CD4-positive, alpha-beta T cell treated with Interleukin-12 subunit alpha and Interleukin-12 subunit beta, for 1 hour (primary cell): ENCODE results near the gene SLC39A13.

Experiments used
- DNase-seq: peaks from one replicate; pipeline ENCODE4 v3.0.0-alpha.2; 2020

The SLC39A13 gene

GRCh38 chr11:47406896-47407745, 1.3 kb upstream of the SLC39A13 start:
- no peak for DNase-seq

DNA sequence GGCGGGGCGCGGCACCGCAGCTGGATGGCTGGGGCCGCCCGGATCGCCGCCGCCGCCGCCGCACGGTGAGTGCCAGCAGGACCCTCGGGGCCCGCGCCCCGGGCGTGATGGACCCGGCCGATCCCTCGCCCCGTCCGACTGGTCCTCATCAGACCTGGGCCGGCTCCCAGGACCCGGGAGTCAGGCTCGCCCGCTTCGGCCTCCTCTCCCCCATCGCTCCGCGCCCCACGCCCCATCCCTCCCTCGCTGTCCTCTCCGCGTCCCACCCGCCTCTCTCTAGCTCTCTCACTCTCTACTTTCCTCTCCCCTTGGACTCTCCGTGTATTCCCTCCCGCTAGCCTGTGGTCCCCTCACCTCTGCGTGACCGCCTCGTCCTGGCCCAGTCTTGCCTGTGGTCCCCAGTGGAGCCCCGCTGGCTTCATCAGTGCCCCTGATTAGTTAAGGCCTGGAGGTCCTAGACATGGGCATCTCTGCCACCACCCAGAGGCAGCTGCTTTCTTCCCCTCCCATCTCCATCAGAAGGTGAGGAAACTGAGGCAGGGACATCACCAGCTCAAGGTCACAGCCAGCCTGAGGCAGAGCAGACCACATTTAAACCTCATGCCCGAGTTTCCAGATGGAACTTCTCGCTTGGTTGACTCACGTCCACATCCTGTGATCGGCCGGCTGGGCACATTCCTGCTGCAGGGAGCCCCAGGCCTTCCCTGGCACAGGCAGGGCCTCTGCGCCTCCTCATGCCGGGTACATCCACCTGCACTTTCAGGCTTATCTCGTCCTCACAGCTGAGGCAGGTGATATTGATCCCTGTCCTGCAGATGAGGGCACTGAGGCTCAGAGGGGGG, 429 bp downstream of the SLC39A13 start:
- no peak for DNase-seq

- DNase-seq = no peak
Observed at GRCh38 chr11:47409440-47410369, 1.3 kb downstream of the SLC39A13 start.

GRCh38 chr11:47410370-47411264, 2.2 kb downstream of the SLC39A13 start:
- no peak for DNase-seq

DNA sequence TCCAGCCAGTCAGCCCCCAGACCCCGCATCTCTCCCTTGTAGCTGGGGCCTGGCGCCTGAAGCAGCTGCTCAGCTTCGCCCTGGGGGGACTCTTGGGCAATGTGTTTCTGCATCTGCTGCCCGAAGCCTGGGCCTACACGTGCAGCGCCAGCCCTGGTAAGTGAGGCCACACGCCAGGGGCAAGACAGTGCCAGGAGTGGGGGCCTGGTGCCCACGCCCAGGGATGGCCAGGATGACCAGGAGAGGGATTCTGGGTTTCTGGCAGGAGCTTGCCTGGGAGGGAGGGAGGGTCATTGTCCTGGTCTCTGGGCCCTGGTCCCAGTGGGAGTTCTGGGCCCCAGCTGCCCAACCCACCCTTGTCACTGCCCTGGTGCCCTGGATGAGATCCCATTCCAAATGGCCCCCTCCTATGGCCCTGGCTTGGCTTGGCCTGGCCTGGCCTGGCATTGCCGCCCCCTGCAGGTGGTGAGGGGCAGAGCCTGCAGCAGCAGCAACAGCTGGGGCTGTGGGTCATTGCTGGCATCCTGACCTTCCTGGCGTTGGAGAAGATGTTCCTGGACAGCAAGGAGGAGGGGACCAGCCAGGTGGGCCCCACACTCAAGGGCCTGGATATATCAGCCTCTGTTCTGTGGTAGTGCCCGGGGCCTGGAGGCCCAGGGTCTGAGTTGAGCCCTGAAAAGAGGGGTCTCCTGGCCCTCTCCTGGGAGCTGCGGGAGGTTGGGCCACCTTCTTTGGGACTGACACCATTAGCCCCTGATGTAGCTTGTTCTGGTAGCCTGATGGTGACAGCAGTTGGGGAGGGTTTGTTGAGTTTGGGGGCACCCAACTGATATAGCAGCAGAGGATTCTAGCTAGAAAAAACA, 3.7 kb downstream of the SLC39A13 start:
- peak; percentile 64 for DNase-seq

GRCh38 chr11:47413351-47413750, 5.0 kb downstream of the SLC39A13 start:
- no peak for DNase-seq

DNA sequence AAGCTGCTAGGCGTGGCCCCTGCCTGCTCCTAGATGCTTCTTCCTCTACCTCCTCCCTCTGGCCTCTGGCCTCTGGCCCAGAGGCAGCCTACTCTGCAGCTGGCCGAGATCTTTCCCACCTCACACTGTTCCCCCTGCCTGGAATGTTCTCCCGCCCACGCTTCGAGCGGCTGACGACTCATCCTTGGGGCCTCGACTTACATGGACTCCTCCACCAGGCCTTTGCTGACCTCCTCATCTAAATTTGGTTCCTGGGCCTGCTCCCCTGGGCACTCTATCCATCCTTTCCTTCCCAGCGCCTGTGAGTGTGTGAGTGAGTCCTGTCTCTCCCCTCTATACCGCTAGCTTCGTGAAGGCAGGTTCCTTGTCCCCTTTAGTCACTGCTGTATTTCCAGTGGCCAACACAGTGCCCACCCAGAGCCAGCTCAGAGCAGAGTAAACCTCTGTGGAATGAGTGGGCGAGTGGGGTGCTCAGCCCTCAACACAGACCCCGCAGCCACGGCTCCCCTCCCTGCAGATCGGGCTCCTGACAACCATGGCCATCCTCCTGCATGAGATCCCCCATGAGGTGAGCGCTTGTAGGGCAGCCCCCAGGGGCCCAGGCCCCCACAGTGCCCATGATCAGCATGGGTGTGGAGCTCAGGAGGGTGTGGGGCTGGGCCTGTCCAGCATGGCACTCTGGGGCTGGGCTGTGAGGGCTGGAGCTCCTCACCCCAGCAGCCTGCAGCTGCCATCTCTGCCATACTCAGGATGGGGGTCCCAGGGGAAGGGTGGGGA, 5.7 kb downstream of the SLC39A13 start:
- no peak for DNase-seq

DNA sequence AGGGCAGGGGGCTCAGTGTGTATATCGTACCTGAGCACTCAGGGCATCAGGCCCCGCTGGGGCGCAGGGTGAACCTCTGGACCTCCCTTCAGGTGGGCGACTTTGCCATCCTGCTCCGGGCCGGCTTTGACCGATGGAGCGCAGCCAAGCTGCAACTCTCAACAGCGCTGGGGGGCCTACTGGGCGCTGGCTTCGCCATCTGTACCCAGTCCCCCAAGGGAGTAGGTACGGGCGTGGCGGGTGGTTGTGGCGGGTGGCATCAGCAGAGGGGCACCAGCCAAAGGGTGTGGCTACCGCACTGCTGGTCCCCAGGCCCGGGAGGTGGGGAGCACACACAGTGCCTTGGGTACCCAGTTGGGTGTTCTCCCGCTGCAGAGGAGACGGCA, 6.3 kb downstream of the SLC39A13 start:
- no peak for DNase-seq

- DNase-seq = no peak
Observed at GRCh38 chr11:47415091-47415854, 6.9 kb downstream of the SLC39A13 start.

- DNase-seq = no peak
Observed at GRCh38 chr11:47415949-47416472, 7.6 kb downstream of the SLC39A13 start.

DNA sequence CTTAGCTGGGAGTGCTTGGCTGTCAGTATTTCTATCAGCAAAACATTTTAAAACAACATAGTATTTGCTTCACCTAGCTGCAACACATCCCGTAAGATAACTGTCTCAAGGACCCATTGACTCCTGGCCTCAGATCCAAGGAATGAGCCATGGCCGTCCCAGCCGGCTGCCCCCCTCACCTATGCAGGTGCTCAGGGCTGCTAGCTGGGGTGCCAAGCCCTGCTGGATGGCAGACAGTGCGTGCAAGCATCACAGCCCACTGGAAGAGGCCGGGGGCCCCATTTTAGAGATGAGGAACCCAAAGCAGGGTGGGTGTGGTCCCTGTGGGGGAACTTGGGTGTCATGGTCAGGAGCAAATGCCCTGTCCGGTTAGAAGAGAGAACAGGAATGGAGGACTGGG, 9.3 kb downstream of the SLC39A13 start:
- no peak for DNase-seq

DNA sequence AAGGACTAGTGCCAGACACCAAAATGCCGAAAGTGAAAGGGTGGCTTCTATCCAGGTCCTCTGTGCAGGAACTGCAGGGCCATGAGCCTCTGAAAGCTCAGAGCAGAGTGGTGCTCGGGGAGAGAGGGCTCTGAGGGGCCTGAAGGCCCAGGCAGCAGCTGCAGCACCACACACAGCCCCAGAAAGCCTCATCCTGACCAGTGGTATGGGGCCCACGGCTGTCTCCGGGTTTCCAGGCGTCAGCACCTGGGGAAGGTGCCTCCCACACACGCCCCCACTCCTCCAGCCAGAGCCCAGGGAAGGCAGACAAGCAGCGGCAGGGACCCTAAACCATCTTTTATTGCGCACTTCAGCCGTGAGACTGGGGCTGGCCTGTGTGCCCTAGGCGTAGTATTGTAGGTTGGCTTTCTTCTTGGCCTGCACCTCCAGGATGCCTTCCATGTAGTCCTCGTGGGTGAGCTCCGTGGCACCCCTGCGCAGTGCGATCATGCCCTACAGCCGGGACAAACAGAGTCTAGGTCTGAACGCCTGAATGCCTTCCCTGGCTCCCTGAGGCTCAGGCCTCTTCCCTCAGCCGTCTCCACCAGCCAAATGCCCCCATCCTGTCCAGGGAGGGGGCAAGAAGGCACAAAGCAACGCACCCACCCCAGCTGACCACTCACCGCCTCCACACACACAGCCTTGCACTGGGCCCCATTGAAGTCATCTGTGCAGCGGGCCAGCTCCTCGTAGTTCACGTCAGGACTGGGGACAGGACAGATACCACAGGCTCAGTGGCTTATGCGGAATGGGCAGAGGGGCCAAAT, 10.3 kb downstream of the SLC39A13 start:
- no peak for DNase-seq

DNA sequence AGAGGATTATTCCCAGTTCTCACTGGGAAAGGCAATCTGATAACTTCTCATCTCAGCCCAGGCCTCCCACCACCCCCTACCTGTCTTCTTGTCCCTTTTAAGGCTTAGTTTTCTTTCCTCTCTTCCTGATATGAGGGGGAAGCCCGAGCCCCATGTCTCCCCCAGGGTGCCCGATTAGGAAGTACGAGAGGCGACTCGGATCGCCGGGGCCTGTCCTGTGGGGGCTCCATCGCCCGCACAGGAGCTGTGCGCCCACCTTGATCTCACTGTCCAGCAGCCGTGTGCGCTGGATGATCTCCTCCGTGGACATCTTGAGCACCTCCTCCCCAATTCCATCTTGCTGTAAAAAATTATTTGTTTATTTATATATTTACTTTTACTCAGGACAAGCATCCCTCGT, 17.2 kb downstream of the SLC39A13 start:
- DNase-seq = no peak

- DNase-seq = peak; percentile 98
Observed at GRCh38 chr11:47426062-47426956, 17.9 kb downstream of the SLC39A13 start, which contains the start of gene PSMC3. Gene PSMC3 (minus strand): TSS chr11:47426439. CDS start chr11:47426279, 160 bp downstream.

DNA sequence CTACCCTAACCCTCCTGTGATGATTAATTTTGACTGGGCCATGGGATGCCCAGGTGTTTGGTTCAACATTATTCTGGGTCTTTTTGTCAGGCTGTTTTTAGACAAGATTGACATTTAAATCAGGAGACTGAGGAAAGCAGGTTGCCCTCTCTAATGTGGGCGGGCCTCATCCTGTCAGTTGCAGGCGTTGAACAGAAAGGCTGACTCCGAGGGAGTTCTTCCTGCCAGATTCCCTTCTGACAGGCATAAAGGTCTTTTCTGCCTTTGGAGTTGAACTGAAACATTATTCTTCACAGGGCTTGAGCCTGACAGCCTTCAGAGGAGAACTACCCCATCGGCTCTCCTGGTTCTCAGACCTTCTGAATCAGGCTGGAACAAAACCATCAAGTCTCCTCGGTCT, 22.1 kb downstream of the SLC39A13 start:
- DNase-seq = no peak

GRCh38 chr11:47431356-47432083, 23.1 kb downstream of the SLC39A13 start:
- DNase-seq = no peak
